ENCODE results near the gene CFAP90.

Gene CFAP90, protein sequence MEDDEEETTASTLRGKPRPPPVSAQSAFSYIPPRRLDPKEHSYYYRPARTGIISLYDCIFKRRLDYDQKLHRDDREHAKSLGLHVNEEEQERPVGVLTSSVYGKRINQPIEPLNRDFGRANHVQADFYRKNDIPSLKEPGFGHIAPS

GRCh38 chr5:7850395-7851239 is at the start of gene CFAP90:
Gene CFAP90, minus strand, starts transcription at chr5:7851133. Its CDS starts 112 bp downstream, at chr5:7851021.
- peak; percentile 24 for DNase-seq

- DNase-seq = no peak
These were observed 46.2 kb upstream of the CFAP90 start for GRCh38 chr5:7897014-7897600.

DNA sequence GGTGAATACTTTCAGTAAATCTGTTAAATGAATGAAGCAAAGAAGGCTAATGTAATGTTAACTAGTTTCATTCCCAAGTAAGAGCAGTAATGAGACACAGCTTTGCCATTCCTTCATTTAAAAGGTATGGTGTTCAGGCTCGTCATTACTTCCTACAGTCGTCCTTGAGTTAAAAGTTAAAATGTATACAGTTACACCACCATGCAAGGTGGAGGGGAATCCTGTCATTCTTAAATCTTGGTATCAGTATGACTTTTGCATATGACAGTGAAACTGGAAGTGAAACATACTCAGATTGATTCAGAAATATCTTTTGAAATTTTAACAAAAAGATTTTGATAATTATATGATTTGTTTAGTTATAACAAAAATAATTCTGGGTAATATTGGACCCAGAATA is 43.9 kb upstream of the CFAP90 start:
- no peak for DNase-seq

- no peak for DNase-seq
These were observed 43.5 kb upstream of the CFAP90 start for GRCh38 chr5:7894439-7894838.

GRCh38 chr5:7888901-7889300 is 38.0 kb upstream of the CFAP90 start:
- no peak for DNase-seq

DNA sequence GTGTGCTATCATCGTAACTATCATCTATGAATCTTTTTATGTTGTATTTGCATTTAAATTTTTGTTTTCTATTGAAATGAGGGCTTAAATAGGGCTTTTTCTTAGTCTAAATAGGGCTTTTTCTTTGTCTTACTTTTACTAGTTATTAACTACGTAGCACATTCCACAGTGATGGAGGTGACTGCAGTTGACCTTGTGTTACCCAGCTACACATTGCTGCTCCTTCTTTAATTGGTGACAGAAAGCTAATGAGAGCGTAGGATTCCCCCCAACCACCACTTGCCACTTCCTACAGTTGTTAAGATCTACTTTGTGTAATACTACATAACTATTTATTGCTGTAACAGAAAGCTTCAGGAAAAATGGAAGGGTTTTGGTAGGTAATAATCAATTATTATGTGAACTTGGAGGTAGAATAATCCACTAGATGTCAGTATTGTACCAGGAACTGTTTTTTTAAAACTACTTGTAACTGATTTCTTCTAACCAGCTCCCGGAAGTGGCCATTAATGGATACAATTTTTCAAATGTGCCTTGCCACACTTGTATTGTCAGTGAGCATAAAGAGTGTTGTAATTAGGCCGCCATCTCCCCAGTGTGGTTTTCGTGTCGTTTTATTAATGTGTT is 36.0 kb upstream of the CFAP90 start:
- DNase-seq = peak; percentile 63

- no peak for DNase-seq
These were observed 33.7 kb upstream of the CFAP90 start for GRCh38 chr5:7884491-7885267.

GRCh38 chr5:7882926-7883325 is 32.0 kb upstream of the CFAP90 start:
- DNase-seq = no peak

DNA sequence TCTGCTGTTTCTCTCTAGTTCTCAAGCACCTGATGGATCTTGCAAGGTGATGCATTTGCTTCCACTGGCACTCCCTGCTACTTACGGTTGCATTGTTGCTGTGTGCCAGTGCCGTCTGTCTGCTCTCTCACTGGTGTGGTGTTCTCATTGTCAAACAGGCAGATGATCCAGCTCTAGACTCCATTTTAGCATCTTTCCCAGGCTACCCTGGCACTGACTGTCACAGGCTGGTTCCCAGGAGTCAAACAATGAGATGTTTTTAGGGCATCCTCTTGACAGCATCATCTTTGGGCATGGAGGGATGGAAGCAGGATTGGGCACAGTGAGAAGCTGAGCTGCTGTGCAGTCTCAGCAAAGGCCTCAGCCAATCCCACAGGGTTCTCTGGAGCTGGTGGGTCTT is 30.9 kb upstream of the CFAP90 start:
- no peak for DNase-seq

DNA sequence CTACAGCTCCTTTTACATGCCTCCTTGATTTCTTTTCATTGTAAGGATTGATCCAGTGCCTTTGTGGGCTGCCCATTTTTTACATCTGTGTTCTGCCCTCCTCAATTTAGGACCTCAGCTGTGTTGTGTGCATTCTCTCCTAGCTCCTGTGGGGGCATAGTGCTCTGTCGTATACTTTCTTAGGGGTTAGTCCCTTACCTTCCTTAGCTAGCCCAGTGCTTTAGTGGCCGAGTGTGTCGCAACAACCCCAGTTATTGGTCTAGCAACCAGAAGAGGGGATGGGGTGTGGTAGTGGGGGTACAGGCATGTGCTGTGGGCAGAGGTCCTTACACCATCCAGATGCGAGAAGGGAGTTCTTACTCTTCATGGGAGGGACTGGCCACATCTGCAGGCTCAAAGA is 30.2 kb upstream of the CFAP90 start:
- no peak for DNase-seq

- DNase-seq = no peak
These were observed 27.5 kb upstream of the CFAP90 start for GRCh38 chr5:7878381-7878873.

GRCh38 chr5:7877851-7878250 is 26.9 kb upstream of the CFAP90 start:
- DNase-seq = no peak

DNA sequence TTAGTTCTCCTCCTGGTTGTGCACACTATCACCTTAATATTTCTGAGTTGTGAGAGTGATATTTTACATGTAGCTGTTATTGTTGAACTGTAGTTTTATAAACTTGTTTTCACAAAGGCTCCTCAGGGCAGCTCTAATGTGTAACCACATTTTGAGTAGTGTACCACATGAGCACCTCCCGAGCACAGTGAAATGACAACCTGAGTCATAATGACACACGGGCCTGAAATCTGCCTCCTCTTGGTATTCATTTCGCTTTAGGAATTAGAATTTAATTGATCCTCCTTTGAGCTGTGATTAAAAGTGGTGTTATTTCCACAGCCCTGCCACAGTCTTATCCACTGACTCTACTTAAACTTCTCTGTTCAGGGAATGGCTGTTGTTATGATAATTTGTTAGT is 25.9 kb upstream of the CFAP90 start:
- DNase-seq = no peak

GRCh38 chr5:7875151-7875550 is 24.2 kb upstream of the CFAP90 start:
- DNase-seq = no peak

DNA sequence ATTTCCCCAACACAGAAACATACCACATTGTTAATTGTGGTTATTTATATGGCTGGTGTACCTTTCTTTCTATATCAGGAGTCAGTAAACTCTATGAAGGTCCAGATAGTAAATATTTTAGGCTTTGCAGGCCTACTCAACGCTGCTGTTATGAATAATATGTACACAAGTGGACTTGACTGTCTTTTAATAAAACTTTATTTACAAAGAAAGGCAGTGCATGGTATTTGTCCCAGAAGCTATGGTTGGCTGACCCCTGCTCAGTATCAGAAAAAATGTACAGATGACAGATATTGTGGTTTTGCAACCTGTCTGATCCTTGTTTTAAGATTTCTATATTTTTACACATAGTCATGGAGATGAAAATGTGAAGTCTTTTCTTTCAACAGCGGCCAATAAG is 23.7 kb upstream of the CFAP90 start:
- no peak for DNase-seq

DNA sequence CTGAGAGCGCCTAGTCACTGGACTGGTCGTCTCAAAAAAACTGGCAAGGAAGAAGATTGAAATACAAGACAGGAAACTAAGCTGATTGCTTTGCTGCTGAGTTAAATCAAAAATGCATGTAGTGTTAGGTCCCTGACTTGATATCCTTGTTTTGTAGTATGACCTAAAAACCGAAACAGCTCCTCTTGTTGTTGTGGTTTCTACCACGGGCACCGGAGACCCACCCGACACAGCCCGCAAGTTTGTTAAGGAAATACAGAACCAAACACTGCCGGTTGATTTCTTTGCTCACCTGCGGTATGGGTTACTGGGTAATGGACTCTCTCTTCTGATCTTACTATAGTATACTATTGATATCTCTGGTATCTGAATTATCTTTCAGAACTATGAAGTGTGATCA is 22.3 kb upstream of the CFAP90 start:
- DNase-seq = no peak

- no peak for DNase-seq
These were observed 21.7 kb upstream of the CFAP90 start for GRCh38 chr5:7872517-7873130.

- no peak for DNase-seq
These were observed 20.7 kb upstream of the CFAP90 start for GRCh38 chr5:7871653-7872052.

DNA sequence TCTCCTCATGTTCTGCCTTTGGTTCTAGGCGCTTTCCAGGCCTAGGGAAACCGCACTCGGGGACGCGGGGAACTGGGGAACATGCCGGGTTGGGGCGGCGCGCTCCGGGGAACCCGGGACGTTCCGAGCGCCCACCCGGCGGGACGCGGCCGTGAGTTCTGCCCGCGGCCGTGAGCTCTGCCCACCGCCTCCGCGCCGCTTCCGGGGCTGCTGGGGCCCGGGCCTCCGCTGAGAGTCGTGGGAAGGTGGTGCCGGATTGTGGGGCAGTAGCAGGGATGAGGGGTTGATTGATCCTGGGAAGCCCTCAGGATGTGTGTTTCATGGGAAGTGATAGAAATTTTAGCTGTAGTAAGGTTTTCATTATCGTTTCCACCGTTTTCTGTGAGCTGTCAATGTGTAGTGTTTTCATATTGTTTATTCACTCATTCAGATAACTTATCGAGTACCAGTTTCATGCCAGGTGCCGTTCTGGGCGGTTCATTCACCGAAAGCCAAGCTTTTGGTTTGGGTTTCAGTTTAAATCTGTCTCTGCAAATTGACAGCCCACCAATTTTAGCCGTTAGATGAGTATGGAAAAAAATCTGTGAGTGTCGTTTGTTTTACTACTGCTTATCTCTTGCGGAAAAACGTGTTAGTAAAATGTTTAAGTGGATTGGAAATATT is 18.7 kb upstream of the CFAP90 start:
- DNase-seq = no peak

DNA sequence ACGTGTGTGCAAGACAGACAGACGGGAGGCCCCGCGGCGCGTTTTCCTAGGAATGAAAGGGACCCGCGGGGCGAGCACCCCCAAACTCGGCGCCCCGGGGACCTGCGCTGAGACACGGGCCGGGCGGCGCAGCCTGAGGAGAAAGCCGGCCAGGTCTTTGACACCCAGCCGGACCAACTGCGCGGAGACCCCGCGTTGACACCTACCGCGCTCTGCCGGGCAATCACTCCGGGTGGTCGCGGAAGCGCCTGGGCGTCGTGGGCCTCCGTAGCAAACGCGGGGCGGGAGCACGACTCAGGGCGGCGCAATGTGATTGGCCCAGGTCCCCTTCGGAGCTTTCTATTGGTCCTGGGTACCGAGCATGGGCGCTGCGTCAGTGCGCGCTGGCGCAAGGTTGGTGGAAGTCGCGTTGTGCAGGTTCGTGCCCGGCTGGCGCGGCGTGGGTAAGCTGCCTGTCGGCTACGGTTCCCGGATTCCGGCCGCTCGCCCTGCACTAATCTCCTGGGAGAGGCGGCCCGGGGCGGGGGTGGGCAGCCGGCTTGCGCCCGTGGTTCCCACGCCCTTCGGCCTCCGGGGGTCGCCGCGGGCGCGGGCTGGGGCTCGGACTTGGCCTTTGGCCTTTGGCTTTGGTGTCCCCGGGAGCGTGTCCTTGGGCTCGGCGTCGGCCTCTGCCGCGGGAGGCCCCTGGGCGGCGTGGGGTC is 18.0 kb upstream of the CFAP90 start, which contains the start of the genes FASTKD3 and MTRR:
TSS of gene FASTKD3 (minus strand) at position 259 of the 701 bp plus-strand sequence. CDS start 948 bp downstream, outside the sequence.
TSS of gene MTRR (plus strand) at position 376 of the 701 bp plus-strand sequence. CDS start 1,647 bp downstream, outside the sequence.
- DNase-seq = peak; percentile 92

GRCh38 chr5:7868427-7868772 is 17.5 kb upstream of the CFAP90 start:
- DNase-seq = no peak
